OCI-LY7 (cell line): ENCODE data around the gene WNT6.

Experiments used
- EZH2phosphoT487 ChIP-seq: fragments of 200-600 bp; sonication (generic); IDR thresholded peaks from 2 replicates; pipeline ENCODE4 v1.6.1; 2018; ENCODE audit warnings: low read depth, borderline replicate concordance, mild to moderate bottlenecking, mixed run types, antibody characterized with exemption, low read length, moderate library complexity, mixed read lengths
- TF ChIP-seq, protein P1 (sequence below): fragments of 200-600 bp; sonication (generic); conservative IDR thresholded peaks from 2 replicates; pipeline ENCODE4 v1.5.1; 2014; ENCODE audit warnings: mild to moderate bottlenecking, antibody characterized with exemption, low read length, moderate library complexity, mixed read lengths

DNA sequence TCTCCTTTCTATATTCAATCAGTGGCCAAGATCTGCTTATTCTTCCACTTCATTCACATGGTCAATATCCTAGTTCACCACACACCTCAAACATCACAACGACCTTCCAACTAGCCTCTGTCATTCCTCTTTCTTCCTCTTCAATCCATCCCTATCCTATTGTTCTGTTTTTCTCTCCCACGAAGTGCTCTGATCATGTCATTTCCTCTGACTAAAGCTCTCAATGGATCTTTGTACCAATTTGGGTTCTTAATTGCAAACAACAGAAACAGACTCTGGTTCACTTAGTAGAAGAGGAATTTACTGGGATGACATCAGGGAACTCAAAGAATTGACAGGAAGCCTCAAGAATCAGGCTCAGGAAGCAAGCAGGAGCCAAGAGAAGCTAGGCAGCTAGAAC is 44.6 kb downstream of the WNT6 start:
- TF ChIP-seq, protein P1, sequence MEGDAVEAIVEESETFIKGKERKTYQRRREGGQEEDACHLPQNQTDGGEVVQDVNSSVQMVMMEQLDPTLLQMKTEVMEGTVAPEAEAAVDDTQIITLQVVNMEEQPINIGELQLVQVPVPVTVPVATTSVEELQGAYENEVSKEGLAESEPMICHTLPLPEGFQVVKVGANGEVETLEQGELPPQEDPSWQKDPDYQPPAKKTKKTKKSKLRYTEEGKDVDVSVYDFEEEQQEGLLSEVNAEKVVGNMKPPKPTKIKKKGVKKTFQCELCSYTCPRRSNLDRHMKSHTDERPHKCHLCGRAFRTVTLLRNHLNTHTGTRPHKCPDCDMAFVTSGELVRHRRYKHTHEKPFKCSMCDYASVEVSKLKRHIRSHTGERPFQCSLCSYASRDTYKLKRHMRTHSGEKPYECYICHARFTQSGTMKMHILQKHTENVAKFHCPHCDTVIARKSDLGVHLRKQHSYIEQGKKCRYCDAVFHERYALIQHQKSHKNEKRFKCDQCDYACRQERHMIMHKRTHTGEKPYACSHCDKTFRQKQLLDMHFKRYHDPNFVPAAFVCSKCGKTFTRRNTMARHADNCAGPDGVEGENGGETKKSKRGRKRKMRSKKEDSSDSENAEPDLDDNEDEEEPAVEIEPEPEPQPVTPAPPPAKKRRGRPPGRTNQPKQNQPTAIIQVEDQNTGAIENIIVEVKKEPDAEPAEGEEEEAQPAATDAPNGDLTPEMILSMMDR = no peak
- TF ChIP-seq EZH2phosphoT487 = no peak
